COR-L47 (cell line): ENCODE measurements around the gene TMEM154.
A peak's percentile ranks its signal among the peaks of the same experiment; 100 is the strongest.

Source experiments
- DNase-seq: peaks from one replicate; lab custom pipeline; 2025; lab: John Stamatoyannopoulos, UW

Gene TMEM154

GRCh38 chr4:152629908-152630307 is 49.9 kb downstream of the TMEM154 start:
- DNase-seq = no peak

- DNase-seq = no peak
These were observed 51.7 kb downstream of the TMEM154 start for GRCh38 chr4:152628128-152628527.

DNA sequence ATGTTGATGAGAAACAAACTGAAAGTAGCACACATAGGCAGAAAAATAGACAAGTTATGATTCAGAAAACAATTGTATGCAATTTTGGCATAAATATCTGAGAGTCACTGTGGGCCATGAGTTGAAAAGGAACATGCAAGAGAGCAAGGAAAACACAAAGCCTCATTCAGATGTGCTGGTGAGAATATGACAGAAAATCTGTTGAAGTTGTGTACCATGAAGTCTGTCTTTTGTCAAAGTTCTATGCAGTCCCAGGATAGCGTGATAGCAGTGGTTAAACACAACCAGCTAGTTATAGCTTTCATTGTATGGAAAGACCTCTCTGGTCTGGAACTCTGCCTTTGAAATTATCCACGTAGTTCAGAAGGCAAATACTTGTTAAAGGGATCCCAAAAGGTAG is 53.0 kb downstream of the TMEM154 start:
- no peak for DNase-seq

DNA sequence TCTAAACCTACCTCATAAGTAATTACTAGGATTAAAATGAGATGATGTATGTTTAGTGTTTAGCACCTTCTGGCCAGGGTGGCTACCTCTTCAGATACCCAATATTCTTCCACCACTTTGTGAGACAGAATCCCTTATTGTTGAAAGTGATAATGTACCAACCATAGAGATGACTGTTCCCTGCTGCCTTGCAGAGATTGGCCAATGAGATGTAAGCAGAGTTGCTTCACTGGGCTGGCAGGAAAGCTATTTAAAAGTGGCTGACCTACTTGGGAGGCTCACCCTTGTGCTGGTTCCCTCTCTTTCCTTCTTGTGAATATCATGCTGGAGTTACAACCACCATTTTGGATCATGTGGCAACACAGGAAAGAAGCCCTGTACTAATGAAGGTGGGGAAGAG is 58.9 kb downstream of the TMEM154 start:
- DNase-seq = no peak

DNA sequence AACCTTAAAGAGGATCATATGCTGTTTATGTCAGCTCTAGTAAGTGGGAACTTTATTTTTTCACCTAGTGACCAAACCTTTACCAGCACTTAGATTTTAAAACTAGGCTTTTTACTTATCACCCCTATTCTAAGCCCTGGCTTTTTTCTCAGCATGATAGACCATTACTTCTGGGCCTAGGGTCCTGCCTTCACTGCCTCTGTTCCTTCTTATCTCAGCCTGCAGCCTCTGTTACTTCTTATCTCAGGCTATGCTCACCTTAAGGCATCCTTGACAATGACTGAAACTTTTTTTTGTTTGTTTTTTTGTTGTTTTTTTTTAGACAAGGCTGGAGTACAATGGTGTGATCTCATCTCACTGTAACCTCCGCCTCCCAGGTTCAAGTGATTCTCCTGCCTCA is 59.6 kb downstream of the TMEM154 start:
- DNase-seq = no peak

DNA sequence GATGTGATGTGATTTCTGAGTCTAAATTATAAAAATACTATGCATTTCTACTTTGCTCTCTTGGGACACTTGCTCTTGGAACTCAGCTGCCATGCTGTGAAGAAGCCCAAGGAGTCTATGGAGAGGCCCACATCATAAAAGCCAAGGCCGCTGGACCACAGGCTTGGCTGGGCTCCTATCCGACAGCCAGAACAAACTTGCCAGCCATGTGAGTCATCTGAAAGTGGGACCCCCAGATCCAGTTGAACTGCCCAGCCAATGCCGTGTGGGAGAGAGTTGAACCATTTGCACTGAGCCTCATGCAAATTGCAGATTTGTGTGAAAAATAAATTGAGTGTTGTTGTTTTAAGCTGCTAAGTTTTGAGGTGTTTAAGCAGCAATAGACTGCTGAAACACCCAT is 60.2 kb downstream of the TMEM154 start:
- no peak for DNase-seq

GRCh38 chr4:152618971-152619370 is 60.8 kb downstream of the TMEM154 start:
- DNase-seq = no peak

DNA sequence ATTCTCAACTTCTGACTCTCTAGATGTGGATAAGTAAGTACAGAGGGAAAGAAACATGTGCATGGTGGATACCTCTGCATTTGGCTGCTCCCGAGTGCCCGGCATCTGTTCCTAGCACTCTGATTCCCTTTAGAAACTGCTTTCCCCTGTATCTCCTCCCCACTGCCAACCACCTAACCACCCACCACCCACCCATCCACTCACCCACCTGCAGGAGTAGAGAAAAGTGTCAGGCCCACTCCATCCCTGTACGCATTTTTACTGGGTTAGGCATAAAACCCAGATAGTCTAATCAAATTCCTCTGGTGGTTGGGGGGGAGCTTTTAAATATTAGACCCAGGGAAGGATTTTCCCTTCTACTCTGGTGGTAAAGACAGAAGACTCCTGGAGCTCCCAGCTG is 63.0 kb downstream of the TMEM154 start:
- no peak for DNase-seq

GRCh38 chr4:152613841-152614721 is 65.7 kb downstream of the TMEM154 start:
- DNase-seq = no peak

GRCh38 chr4:152613351-152613750 is 66.4 kb downstream of the TMEM154 start:
- DNase-seq = peak; percentile 29

GRCh38 chr4:152610131-152610530 is 69.7 kb downstream of the TMEM154 start:
- no peak for DNase-seq

- no peak for DNase-seq
These were observed 70.3 kb downstream of the TMEM154 start for GRCh38 chr4:152609481-152609880.

DNA sequence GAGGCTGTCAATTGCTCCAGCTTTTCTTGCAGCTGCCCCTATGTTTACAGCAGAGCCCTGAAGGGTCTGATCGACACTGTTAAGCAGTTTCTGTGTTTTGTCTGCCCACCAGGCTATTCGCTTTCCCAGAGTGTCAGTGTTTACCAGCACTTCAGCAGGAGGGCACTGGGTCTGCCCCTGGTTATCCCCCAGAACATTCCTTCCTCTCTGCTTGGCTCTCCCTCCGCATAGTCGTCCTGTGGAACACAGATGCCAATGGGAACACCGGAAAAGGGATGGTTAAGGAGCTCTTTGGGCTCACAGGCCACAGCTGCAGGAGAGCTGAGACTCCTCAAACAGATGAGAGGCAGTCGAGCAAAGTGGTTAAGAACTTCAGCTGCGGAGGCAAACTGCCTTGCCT is 72.6 kb downstream of the TMEM154 start:
- DNase-seq = no peak

DNA sequence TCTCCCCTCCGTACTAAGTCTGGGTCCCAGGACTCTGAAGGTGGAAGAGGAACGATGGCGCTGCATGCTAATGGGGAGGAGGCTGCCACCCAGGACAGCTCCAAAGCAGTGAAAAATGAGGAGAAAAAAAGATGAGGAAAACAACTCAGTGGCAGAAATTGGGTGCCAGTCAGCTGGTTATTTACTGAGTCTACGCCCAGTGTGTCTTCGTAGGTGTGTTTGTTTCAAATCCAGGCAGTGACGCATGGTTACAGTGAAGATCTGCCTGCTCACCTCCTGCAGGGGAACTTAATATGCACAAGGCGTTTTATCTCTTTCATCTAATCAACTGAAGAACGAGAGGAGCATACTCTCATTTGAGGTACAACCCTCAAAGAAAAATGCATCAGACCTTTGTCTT is 73.0 kb downstream of the TMEM154 start:
- DNase-seq = no peak

DNA sequence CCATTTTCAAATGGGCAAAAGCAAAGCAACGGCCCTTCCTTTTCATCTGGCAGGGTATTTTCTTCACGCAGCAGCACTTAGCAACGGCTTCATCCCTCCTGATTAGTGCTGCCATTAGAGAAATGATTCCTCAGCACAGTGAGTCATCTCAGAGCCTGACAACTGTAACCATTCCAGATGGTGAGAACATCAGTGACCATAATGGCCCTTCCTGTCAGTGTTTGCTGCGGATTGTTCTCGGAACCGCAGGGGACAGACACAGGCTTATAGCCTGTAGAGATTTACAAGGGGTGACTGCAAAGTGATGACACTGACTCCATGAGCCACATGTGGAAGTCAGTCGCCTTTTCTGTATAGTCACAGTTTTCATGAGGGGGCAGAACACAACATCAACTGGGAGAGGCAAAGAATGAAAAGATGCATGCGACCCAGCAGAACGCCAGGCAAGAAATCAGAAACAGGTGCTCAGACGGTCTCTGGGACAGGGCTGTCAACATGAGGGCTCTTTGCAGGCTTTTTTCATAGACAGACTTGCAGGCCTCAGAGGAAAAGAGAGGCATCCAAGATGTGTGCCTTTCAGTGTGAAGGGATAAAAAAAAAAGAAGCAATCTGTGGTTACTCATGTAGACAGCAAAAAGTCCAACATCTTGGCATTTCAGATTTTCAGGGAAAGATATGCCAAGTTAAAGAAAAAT is 74.0 kb downstream of the TMEM154 start:
- DNase-seq = no peak

- no peak for DNase-seq
These were observed 74.8 kb downstream of the TMEM154 start for GRCh38 chr4:152605031-152605430.

GRCh38 chr4:152601156-152601555 is 78.6 kb downstream of the TMEM154 start:
- DNase-seq = no peak

GRCh38 chr4:152599636-152600035 is 80.2 kb downstream of the TMEM154 start:
- DNase-seq = no peak

DNA sequence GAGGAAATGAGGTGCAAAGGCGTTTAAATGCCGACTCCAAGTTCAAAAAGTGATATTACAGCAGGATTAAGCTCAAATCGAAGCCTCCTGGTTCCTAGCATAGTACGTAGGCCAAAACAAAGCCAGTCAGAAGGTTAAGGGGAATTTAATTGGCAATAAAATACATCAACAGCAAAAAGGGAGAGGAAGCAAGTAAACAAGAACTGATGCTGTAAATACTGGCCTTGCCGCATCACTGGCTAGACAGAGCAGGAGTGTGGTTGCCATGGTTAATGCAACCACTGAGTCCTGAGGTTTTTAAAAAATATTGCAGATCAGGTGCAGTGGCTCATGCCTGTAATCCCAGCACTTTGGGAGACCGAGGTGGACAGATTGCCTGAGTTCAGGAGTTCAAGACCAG is 80.7 kb downstream of the TMEM154 start:
- DNase-seq = no peak

DNA sequence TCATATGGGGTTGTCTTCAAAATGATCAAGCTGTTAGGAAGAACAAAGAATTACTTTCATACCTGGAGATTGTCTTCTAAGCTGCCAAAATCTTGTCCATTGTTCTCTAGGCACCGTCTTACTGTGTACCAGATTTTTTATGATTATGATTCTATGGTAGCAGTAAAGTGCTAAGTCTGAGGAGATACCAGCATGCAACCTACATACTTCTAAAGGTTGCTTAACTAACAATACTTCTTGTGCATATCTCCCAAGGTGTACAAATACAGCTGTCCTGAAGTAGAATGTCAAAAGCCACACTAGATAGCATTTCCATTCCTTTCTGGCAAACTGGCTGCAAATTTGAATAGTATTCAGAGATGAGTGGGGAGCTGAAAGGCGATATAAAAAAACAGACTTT is 81.3 kb downstream of the TMEM154 start:
- DNase-seq = no peak

GRCh38 chr4:152594978-152595925 is 84.5 kb downstream of the TMEM154 start:
- DNase-seq = no peak

DNA sequence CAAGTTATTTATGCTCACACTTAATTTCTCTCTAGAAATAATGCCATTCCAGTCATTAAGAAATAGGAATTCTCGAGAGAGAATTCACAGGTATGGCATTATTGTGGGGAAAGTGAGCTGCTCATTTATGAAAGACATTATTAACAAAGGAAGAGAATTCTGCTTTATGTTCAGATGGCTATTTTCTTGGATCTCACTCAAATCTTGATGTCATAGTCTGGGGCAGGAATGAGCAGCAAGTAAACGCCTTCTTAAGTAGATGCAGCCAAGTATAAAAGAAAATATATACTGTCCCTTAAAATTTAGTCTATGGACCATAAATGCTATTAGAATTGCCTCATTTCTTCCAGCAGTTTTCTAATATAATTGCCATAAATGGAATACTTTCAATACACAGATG is 85.7 kb downstream of the TMEM154 start:
- no peak for DNase-seq
